ENCODE results near the gene BORCS8.
"Not testable (repeated sequence)": the region's sequence is repeated elsewhere in the genome, so short reads cannot be mapped to it uniquely, and the experiment has no call there.

Gene BORCS8

DNA sequence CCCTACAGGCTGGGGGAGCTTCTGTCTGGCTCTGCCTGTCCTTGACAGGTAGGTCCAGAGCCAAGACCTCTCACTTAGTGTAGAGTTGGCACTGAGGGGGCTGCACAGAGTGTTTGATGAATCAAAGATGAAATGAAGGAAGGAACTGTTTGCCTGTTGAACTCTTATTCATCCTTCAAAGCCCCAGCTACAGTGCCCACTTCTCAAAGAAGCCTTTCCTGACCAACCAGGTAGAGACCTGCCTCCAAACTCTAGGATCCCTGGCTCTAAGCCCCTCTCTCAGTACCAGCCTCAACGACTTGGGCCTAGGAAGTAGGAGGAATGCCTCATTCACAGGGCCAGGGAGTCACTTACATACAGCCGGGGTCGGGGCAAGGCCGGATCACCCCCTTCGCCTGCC, 44.6 kb downstream of the BORCS8 start:
- no peak for DNase-seq

DNA sequence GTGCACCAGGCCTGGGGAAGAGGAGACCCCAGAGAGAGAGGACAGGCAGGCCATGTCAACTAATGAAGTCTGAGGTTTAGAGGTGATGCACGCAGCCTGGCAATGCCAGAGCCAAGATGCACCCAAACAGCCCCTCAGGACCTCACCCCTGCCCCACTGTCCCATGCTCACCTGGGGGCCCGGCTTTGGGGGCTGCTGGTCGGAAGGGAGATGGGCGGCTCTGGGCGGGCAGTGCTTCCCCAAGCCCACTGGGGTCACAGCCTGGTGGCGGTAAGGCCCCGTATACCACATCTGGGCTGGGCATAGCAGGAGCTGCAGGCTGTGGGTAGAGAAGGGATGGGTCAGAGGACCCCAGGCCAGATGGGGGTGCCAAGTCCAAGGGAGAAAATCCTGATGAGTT, 45.1 kb downstream of the BORCS8 start:
- no peak for DNase-seq

DNA sequence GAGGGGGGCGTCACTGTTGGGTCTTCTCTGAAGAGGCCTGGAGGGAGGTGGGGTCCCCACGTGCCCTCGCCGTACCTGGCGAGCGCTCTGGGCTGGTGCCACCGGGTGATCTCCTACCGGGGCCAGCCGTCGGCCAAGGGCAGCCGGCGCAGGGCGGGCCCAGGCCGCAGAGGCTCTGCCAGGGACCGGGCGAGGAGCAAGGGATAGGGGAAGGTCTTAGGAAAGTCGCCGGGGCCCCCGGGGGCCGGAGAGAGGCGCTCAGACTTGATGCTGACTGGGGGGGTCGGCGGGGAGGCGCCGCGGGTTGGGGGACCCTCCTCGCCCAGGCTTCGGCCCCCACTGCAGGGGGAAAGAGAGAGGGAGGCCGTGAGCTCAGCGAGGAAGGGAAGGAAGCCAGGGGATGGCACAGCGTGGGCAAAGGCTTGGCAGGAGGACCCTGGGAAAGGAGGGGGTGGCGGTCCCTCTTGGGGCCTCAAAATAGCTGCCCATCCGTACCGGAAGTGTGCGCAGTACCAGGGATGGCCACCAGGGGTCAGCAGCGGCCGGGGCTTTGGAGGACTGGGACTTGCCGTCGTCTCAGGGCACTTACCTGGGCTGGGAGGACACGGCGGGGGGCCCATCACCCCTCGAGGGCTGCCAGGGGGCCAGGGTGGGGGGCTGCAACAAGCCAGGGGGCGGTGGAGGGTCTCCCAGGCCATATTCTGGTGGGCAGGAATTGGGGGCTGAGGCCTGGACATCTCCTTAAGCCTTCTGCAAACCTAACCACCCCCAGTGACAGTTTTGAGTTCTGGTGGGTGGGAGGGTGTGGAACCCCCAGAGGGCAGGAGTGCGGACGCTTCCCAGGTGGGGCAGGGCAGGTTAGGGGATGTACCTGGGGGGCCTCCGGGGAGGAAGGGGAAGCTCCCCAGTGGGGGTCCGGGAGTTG, 46.0 kb downstream of the BORCS8 start:
- DNase-seq = peak; percentile 35

DNA sequence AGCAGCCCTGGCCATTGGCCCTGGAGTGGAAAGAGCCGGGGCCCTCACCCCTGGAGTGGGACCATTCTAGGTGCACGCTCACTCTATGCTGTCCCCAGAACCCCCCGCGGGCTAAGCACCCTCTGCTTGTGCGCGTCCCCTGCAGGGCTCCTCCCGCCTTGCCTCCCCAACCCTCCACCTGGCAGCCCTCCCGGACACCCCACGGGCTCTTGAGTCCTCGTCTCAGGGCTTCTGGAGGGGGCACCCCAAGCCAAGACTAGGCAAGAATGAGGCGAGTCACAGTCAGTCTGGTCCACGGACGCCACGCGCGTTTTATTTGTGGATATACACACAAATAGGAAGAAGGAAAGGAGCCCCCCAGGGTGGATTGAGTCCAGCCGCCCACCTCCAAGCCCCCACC, 46.7 kb downstream of the BORCS8 start:
- no peak for DNase-seq

DNA sequence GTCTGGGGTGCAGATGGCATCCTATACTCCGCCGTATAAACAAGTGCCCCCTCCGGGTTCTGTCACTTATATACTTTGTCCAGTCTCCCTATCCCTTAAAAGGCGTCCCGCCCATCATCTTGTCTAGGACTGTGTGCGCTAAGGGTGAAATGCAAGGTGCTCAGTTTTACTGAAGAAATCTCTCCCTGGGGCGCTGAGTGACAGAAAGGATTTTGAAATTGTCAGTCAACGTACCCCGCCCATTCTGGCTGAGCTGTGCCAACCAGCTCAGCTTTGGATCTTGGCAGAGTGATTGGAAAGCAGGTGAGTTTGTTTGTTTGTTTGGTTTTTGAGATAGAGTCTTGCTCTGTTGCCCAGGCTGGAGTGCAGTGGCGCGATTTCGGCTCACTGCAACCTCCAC, 49.6 kb downstream of the BORCS8 start:
- no peak for DNase-seq

DNA sequence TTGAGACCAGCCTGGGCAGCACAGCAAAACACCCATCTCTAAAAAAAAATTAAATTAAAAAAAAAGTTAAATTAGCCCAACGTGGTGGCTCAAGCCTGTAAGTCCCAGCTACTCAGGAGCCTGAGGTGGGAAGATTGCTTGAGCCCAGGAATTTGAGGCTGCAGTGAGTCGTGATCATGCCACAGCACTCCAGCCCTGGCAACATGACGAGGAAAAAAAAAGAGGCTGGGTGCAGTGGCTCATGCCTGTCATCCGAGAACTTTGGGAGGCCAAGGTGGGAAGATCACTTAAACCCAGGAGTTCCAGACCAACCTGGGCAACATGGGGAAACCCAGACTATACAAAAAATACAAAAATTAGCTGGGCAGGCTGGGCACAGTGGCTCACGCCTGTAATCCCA, 51.5 kb downstream of the BORCS8 start:
- DNase-seq = no peak

DNA sequence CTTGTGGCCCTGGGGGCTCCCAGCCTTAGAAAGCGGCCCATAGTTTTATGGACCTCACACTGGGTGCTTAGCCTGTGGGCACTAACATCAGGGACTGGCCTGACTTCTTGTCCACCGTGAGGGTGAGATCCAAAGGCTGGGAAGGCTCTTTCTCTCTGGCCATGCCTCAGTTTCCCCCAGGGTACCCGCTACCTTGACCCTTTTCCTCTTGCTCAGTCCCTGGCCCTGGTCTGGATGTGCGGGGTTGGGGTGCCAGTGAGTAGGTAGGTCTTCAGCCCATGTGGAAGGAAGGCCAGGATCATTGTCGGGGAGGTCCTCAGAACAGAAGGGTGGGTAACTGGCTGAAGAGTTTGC, 52.1 kb downstream of the BORCS8 start:
- no peak for DNase-seq

DNA sequence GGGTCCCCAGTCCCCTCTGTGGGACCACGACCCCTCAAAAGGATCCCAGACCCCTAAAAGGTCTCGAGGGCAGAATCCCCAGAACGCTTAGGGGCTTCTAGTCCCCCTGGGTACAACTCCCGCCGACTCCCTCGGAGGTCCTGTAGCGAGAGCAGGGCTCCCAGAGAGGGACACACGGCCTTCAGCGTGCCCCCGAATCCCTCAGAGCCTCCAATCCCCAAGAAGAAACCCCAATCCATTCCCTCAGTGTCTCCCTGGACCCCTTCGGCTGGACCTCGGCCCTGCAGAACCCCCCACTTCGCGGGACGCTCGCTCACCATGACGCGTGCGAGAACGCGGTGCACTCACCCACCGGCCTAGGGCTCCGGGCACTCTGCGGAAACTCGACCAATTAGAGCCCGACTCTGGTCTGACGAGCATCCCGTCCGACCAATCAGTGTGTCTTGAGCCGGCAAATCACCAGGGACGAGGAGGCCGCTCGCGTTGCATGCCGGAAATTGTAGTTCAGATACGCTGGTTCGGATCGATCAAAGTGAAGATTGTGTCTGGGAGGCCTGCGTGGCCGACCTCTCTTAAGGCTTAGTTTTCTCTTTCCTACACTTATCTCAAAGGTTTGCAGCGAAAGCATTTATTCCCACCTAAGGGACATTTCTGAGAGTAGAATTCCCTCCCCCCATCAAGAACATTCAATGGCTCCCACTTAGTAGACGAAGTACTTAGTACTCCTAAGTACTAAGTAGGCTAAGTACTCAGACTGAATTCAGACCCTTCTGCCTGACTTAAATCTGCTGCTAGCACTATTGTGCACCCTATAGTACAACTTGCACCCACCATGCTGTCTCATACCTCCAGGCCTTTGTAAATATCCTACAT, 53.6 kb downstream of the BORCS8 start, which contains the start of gene TMEM161A:
TMEM161A (minus strand) TSS at position 370 of the 873 bp plus-strand sequence; CDS start at position 320, 50 bp downstream.
- DNase-seq = peak; percentile 95

DNA sequence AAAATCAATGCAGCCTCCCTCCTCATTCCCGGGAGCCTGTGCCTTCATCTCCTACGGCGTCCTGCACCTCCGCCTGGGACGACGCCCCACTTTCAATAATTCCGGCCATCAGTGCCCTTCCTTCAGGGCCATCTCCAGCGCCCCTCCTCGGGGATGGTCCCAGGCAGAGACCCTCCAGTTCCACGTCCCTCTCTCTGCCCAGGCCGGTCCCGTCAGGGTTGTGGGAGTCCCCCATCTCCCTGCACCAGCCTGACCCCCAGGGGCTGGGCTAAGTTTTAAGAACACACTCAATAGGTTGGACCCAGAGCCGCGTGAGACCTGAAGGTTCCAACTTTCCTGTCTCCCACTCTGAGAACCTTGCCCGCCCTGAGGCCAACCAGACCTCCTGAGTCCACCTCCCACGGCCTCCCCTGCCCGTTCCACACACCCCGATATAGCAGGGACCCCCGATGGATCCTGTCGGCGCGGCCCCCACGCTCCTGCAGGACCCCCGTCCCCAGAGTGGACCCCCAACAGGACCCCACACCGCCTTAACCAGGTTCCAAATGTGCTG, 54.3 kb downstream of the BORCS8 start:
- no peak for DNase-seq

DNA sequence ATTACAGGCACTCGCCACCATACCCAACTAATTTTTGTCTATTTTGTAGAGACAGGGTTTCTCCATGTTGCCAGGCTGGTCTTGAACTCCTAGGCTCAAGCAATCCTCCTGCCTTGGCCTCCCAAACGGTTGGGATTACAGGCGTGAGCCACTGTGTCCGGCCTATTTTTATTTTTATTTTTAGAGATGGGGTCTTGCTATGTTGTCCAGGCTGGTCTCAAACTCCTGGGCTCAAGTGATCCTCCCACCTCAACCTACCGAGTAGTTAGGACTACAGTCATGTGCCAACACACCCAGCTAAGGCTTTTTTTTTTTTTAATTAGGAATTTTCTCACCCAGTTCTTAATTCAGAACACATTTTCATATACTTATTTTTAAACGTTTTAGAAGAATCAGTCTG, 56.2 kb downstream of the BORCS8 start:
- DNase-seq = not testable (repeated sequence)

DNA sequence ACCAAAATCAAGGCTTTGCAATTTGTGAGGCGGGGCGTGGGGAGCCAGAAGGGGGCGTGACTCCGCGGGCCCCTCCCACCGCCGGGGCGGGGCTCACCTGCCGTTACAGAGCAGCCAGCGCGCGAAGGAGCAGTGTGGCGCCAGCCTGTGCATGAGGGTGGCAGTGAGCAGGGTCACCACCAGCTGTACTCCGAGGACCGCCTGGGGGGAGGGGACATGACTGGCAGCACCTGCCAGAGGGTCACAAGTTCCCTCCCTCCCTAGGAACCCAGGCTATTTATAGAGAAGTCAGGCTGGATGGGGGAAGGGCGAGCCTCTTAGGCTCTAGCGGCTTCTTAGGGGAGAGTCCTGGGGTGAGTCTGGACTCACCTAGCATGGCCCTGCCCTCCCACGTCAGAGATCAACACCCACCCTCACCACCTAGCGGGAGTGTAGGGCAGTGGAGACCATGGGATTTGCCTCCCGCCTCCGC, 57.2 kb downstream of the BORCS8 start:
- peak; percentile 8 for DNase-seq

DNA sequence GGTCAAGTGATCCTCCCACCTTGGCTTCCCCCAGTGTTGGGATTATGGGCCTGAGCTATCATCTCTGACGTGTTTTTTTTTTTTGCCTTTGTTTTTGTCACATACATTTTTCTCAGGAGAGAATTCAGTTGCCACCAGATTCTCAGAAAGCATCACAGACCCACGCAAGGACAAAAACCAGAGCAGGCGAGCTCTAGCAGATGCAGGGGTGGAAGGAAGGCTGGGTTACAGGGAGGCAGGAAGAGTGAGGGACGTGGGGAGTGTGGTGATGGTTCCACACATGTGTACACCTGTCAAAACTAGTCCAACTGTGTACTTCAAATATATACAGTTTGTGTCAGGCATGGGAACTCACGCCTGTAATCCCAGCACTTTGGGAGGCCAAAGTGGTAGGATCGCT, 58.0 kb downstream of the BORCS8 start:
- DNase-seq = no peak

DNA sequence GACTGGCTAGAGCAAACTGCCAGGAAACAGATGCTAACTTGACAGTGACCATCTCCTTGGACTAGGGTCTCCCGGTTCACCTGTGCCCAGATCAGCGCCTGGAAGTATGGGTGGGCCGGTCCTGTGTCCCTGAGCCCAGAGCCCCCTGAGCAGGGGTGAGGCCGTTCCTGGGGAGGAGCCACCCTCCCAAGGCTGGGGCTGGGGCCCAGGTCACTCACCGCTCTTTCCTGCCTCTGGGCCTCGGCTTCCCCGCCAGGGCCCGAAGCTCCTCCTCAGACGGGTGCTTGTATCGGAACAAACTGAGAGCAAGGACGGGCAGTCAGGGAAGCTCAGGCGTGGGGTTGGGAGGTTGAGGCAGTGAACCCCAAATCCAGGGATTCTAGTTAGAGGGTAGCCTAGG, 59.0 kb downstream of the BORCS8 start:
- DNase-seq = no peak

DNA sequence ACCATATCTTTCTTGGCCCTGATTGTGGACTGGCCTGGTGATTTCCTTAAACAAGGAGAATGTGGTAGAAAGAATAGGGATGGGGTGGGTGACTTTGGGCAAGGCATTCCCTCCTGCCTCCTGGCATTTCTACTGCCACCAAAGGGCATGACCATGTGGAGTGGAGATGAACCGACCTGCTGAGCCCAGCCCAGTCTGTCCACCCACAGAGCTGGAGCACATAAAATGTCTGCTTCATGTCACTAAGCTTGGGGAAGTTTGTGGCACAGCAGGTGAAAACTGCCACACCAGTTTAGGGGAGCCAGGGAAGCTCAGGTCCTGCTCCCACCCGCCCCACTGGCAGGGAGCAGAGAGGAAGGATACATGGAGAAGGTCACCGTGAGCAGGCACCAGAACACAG, 60.0 kb downstream of the BORCS8 start:
- DNase-seq = no peak
